HepG2 (cell line): ENCODE measurements around the gene RGL1. TPM values are rescaled to one million over a fixed set of nuclear protein-coding genes. Genes with fewer than 3 reads are reported as not detected.

Experiments
- ATAC-seq: fragments of 200-7000 bp; cut with Tn5 transposase; 3 replicates; pipeline ENCODE4 v1.9.1; 2020; ENCODE audit warnings: mild to moderate bottlenecking, moderate library complexity
- BruUV-seq: library from RNA; stranded (reverse); fragments of 400-500 nt; replicated peaks from 2 replicates; lab custom pipeline; 2021; lab: Mats Ljungman, UMichigan
- CTCF ChIA-PET: fragments of 300-600 bp; formaldehyde crosslinking; extraction: SDS; loops from one replicate; lab custom pipeline; 2021; ENCODE audit warnings: low total read pairs, inconsistent platforms, low intra/inter-chr PET ratio; lab: Yijun Ruan, JAX
- POLR2A ChIA-PET: fragments of 350-600 bp; sonication (Branson Sonifier 250); formaldehyde crosslinking; loops from one replicate; lab custom pipeline; 2020; ENCODE audit warnings: antibody characterized with exemption, inconsistent platforms; lab: Yijun Ruan, JAX
- DNase-seq: peaks from one replicate; pipeline ENCODE4 v3.0.0-alpha.2; 2015; ENCODE audit warnings: low spot score
- FAIRE-seq: peaks from 3 replicates; lab custom pipeline; 2011; peaks lifted over from hg19 to GRCh38; lab: Jason Lieb, UNC
- H2AFZ ChIP-seq: one replicate; pipeline ENCODE4 v1.6.1; 2011; ENCODE audit warnings: low read length, inconsistent platforms
- H3K27ac ChIP-seq: fragments of 300-600 bp; 3 replicates; pipeline ENCODE4 v1.8.0; 2011; ENCODE audit warnings: mixed run types, mild to moderate bottlenecking, mixed read lengths, low read length, inconsistent platforms; ENCODE audit not compliant: insufficient read depth; ENCODE audit errors: extremely low read length
- H3K27me3 ChIP-seq, 2 experiments: fragments of 200-600 bp in 1 of 2; 2 replicates in 1 of 2; 3 replicates in 1 of 2; pipeline versions ENCODE4 v1.6.0 to v1.8.0; 2011; ENCODE audit warnings: low read length in 2 of 2, mild to moderate bottlenecking in 2 of 2, moderate library complexity in 2 of 2, inconsistent platforms in 1 of 2; ENCODE audit not compliant: insufficient read depth in 2 of 2, control insufficient read depth in 1 of 2
- H3K36me3 ChIP-seq, 2 experiments: fragments of 200-600 bp in 1 of 2; replicated peaks in 1 of 2; 2 replicates in 1 of 2; 3 replicates in 1 of 2; pipeline versions ENCODE4 v1.5.1 to v1.8.0; 2011; ENCODE audit warnings: low read length in 2 of 2, inconsistent platforms in 1 of 2; ENCODE audit not compliant: insufficient read depth in 2 of 2, control insufficient read depth in 1 of 2
- H3K4me1 ChIP-seq: 2 replicates; pipeline ENCODE4 v1.5.1; 2012; ENCODE audit warnings: low read length, inconsistent platforms; ENCODE audit not compliant: insufficient read depth
- H3K4me2 ChIP-seq: 2 replicates; pipeline ENCODE4 v1.6.0; 2011; ENCODE audit warnings: low read depth, low read length, inconsistent platforms
- H3K4me3 ChIP-seq, 3 experiments: fragments of 200-600 bp in 1 of 3; sonication (generic), shearing (Covaris generic) in 1 of 3; replicated peaks in 1 of 3; 2 replicates each; pipeline ENCODE4 v1.5.1; 2011 to 2016; ENCODE audit warnings: low read length in 3 of 3, inconsistent platforms in 2 of 3, low read depth in 2 of 3, mild to moderate bottlenecking in 2 of 3, control low read depth in 1 of 3, mixed read lengths in 1 of 3; ENCODE audit not compliant: insufficient read depth in 1 of 3
- H3K79me2 ChIP-seq: one replicate; pipeline ENCODE4 v1.6.1; 2011; ENCODE audit warnings: low read length, inconsistent platforms; ENCODE audit not compliant: insufficient read depth
- H3K9ac ChIP-seq: 2 replicates; pipeline ENCODE4 v1.6.0; 2011; ENCODE audit warnings: mild to moderate bottlenecking, low read depth, low read length, inconsistent platforms; ENCODE audit not compliant: insufficient read depth
- H3K9me3 ChIP-seq: 2 replicates; pipeline ENCODE4 v1.5.1; 2012; ENCODE audit warnings: mild to moderate bottlenecking, low read length
- H4K20me1 ChIP-seq: 2 replicates; pipeline ENCODE4 v1.6.0; 2011; ENCODE audit warnings: inconsistent platforms, mild to moderate bottlenecking, low read length, moderate library complexity; ENCODE audit not compliant: insufficient read depth
- BHLHE40 ChIP-seq: IDR thresholded peaks from 2 replicates; pipeline ENCODE4 v1.6.1; 2011; ENCODE audit warnings: low read length, improper control_type of control experiment
- EED ChIP-seq: sonication (generic); formaldehyde crosslinking; IDR thresholded peaks from 2 replicates; pipeline ENCODE4 v1.5.0; 2020; ENCODE audit warnings: mild to moderate bottlenecking, missing genetic modification reagents
- KDM2A ChIP-seq: sonication (generic); formaldehyde crosslinking; IDR thresholded peaks from 2 replicates; pipeline ENCODE4 v1.4.0; 2020; ENCODE audit warnings: low read depth, missing genetic modification reagents, borderline replicate concordance
- KDM6A ChIP-seq: IDR thresholded peaks from 2 replicates; pipeline ENCODE4 v1.6.1; 2016; ENCODE audit warnings: low read depth
- NCOA5 ChIP-seq: sonication (generic); formaldehyde crosslinking; IDR thresholded peaks from 2 replicates; pipeline ENCODE4 v1.4.0; 2020; ENCODE audit warnings: missing genetic modification reagents
- RFX3 ChIP-seq: IDR thresholded peaks from 2 replicates; pipeline ENCODE4 v1.6.1; 2016; ENCODE audit warnings: missing biosample characterization, missing genetic modification reagents
- TARDBP ChIP-seq: sonication (generic); formaldehyde crosslinking; IDR thresholded peaks from 2 replicates; pipeline ENCODE4 v1.8.0; 2022; ENCODE audit warnings: mild to moderate bottlenecking, missing genetic modification reagents
- ZKSCAN5 ChIP-seq: sonication (generic); formaldehyde crosslinking; IDR thresholded peaks from 2 replicates; pipeline ENCODE4 v1.5.1; 2020; ENCODE audit warnings: mild to moderate bottlenecking, missing genetic modification reagents
- ZNF230 ChIP-seq: sonication (generic); formaldehyde crosslinking; IDR thresholded peaks from 2 replicates; pipeline ENCODE4 v1.4.0; 2020; ENCODE audit warnings: mild to moderate bottlenecking, missing genetic modification reagents
- ZNF337 ChIP-seq: sonication (generic); formaldehyde crosslinking; IDR thresholded peaks from 2 replicates; pipeline ENCODE4 v1.5.1; 2020; ENCODE audit warnings: missing genetic modification reagents, low read depth, mild to moderate bottlenecking, borderline replicate concordance
- ZNF547 ChIP-seq: sonication (generic); formaldehyde crosslinking; IDR thresholded peaks from 2 replicates; pipeline ENCODE4 v1.5.1; 2020; ENCODE audit warnings: mild to moderate bottlenecking, missing genetic modification reagents
- ZNF652 ChIP-seq: IDR thresholded peaks from 2 replicates; pipeline ENCODE4 v1.6.1; 2016; ENCODE audit warnings: low read depth, borderline replicate concordance
- ZNF761 ChIP-seq: sonication (generic); formaldehyde crosslinking; conservative IDR thresholded peaks from 2 replicates; pipeline ENCODE4 v1.4.0; 2020; ENCODE audit warnings: mild to moderate bottlenecking, missing genetic modification reagents
- ZNF790 ChIP-seq: sonication (generic); formaldehyde crosslinking; IDR thresholded peaks from 2 replicates; pipeline ENCODE4 v1.8.0; 2022; ENCODE audit warnings: missing genetic modification reagents, mild to moderate bottlenecking, borderline replicate concordance
- ZSCAN9 ChIP-seq: IDR thresholded peaks from 2 replicates; pipeline ENCODE4 v1.6.1; 2016; ENCODE audit warnings: borderline replicate concordance
- WGBS: methylation state at CpG from one replicate; pipeline ENCODE4 v1.1.6; 2017; ENCODE audit warnings: low lambda C conversion rate; 5-methylcytosine and 5-hydroxymethylcytosine counted together
- in situ Hi-C: cut with HindIII; loops from 2 replicates; pipeline ENCODE4 v1.10.0; 2017; ENCODE audit warnings: low pct_unique_long_range_greater_than_20kb; ENCODE audit not compliant: extremely low pct_ligation_motif_present
- intact Hi-C: fragments of 100-400 bp; cut with micrococcal nuclease; formaldehyde crosslinking; loops from one replicate; pipeline ENCODE4 v1.10.0; 2022; ENCODE audit not compliant: unreplicated experiment
- polyA plus RNA-seq, 8 experiments: library from polyadenylated mRNA; depleted of rRNA in 3 of 8; stranded (reverse) in 7 of 8; unstranded in 1 of 8; fragments of >200 nt; fragmentation: Illumina TruSeq in 4 of 8; extraction: Trizol in 4 of 8; gene quantifications; 2 replicates each; pipeline versions ENCODE4 v1.2.1 to v1.2.3, GENCODE V29; 2011 to 2016; ENCODE audit warnings: low read depth in 4 of 8, missing spikeins in 1 of 8, mixed read lengths in 1 of 8; ENCODE audit not compliant: insufficient read depth in 1 of 8
- total RNA-seq, 5 experiments: library from RNA; depleted of rRNA; stranded (reverse); fragments of >200 nt; fragmentation: Illumina TruSeq; extraction: Trizol; gene quantifications; 2 replicates each; pipeline ENCODE4 v1.2.3, GENCODE V29; 2016; ENCODE audit warnings: low read depth in 1 of 5
- TF ChIP-seq, protein P1 (sequence below): IDR thresholded peaks from 2 replicates; pipeline ENCODE4 v1.6.1; 2016

Gene RGL1
- total and polyA plus RNA-seq, 2 of the 13 experiments (the other 11 are each of a cell fraction or from before 2014, with no cell fraction given): 3.5 to 4.7 TPM

- no peak overlapping the region for H3K9ac ChIP-seq
- POLR2A ChIA-PET: no interaction called here
- no peak for TF ChIP-seq ZNF652 (CRISPR knock-in tag)
- no peak for TF ChIP-seq KDM6A
- no peak for TF ChIP-seq ZNF761
- TF ChIP-seq BHLHE40: no peak
- no peak for TF ChIP-seq NCOA5
- no peak for TF ChIP-seq ZKSCAN5 (CRISPR knock-in tag)
- TF ChIP-seq ZNF337: no peak
- TF ChIP-seq ZNF790: no peak
- TF ChIP-seq, protein P1, sequence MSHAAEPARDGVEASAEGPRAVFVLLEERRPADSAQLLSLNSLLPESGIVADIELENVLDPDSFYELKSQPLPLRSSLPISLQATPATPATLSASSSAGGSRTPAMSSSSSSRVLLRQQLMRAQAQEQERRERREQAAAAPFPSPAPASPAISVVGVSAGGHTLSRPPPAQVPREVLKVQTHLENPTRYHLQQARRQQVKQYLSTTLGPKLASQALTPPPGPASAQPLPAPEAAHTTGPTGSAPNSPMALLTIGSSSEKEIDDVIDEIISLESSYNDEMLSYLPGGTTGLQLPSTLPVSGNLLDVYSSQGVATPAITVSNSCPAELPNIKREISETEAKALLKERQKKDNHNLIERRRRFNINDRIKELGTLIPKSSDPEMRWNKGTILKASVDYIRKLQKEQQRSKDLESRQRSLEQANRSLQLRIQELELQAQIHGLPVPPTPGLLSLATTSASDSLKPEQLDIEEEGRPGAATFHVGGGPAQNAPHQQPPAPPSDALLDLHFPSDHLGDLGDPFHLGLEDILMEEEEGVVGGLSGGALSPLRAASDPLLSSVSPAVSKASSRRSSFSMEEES (CRISPR knock-in tag): no peak
- no peak for TF ChIP-seq ZNF547 (CRISPR knock-in tag)
- TF ChIP-seq EED (CRISPR knock-in tag): no peak
- no peak for TF ChIP-seq KDM2A (CRISPR knock-in tag)
- TF ChIP-seq TARDBP (CRISPR knock-in tag): no peak
- TF ChIP-seq ZNF230 (CRISPR knock-in tag): no peak
- TF ChIP-seq ZSCAN9: no peak
- TF ChIP-seq RFX3 (CRISPR knock-in tag): no peak
- H3K79me2 ChIP-seq: no peaks in the 10 kb centered on the region
- FAIRE-seq: no peak
- no peaks in the 10 kb centered on the region for H3K9me3 ChIP-seq
- no peaks in the 10 kb centered on the region; a peak in 1 of 5 replicates for H3K27me3 ChIP-seq
- BruUV-seq: no TSS peak
- CTCF ChIA-PET: no interaction called here
- no peak for ATAC-seq
- H4K20me1 ChIP-seq: no peaks in the 10 kb centered on the region
- DNase-seq: no peak
- WGBS: 96% methylated on average over 2 of the region's 2 CpGs
- H3K4me1 ChIP-seq: peaks cover 31% of the 10 kb centered on the region
- intact Hi-C loops (loop anchor here (5.0 kb wide), 1 partner anchor 35 kb away; no protein-coding TSS in a partner anchor), in situ Hi-C loops (no loop called here)
- H2AFZ ChIP-seq: no peak overlapping the region
- no peak overlapping the region for H3K4me3 ChIP-seq
- no peak overlapping the region; the same call in 1 of the 2 replicates for H3K4me2 ChIP-seq
- no peaks in the 10 kb centered on the region for H3K36me3 ChIP-seq
- no peak overlapping the region for H3K27ac ChIP-seq
Observed at GRCh38 chr1:183807549-183808168, 2.7 kb downstream of the RGL1 start.
